GM12878 (cell line): Measurements from ENCODE around the gene CDK5R1.

ENCODE experiments used
- CTCF ChIP-seq, 3 experiments: IDR thresholded peaks in 2 of 3; conservative IDR thresholded peaks in 1 of 3; 2 replicates each; pipeline ENCODE4 v1.5.1; 2011; ENCODE audit warnings: low read depth in 3 of 3, low read length in 3 of 3, mild to moderate bottlenecking in 3 of 3, control low read depth in 2 of 3, moderate library complexity in 2 of 3, inconsistent platforms in 1 of 3, mixed read lengths in 1 of 3; ENCODE audit not compliant: control insufficient read depth in 2 of 3, insufficient read depth in 1 of 3; ENCODE audit errors: extremely low read depth in 1 of 3
- IKZF1 ChIP-seq: fragments of 450-650 bp; conservative IDR thresholded peaks from 2 replicates; pipeline ENCODE4 v1.6.1; 2017; ENCODE audit warnings: antibody characterized with exemption, mild to moderate bottlenecking
- IRF5 ChIP-seq: fragments of 450-650 bp; IDR thresholded peaks from 2 replicates; pipeline ENCODE4 v1.6.1; 2017; ENCODE audit warnings: borderline replicate concordance
- MTA3 ChIP-seq: IDR thresholded peaks from 2 replicates; pipeline ENCODE4 v1.6.1; 2012; ENCODE audit warnings: low read length, inconsistent platforms, borderline replicate concordance

- TF ChIP-seq CTCF (IDR thresholded peaks at IDR 0.05 in 2 of 3, conservative IDR thresholded peaks at IDR 0.05 in 1 of 3; ENCODE audit: control insufficient read depth in 2 of 3, extremely low read depth in 1 of 3, insufficient read depth in 1 of 3, low read depth in 3 of 3, low read length in 3 of 3) (no peak), MTA3 (no peak), IRF5 (no peak), IKZF1 (no peak)
Measured at GRCh38 chr17:32510466-32510865, 23.7 kb downstream of the CDK5R1 start.
